Measurements from ENCODE around the gene CORO6. TPM values are rescaled to one million over a fixed set of nuclear protein-coding genes. Genes with fewer than 3 reads are reported as not detected.

The CORO6 gene
- total and polyA plus RNA-seq, 2 of the 13 experiments (the other 11 are each of a cell fraction or from before 2014, with no cell fraction given) = 0.42 to 0.82 TPM

- 0 out of 2 replicates have a peak, but pooled peaks have one; percentile 8 for TF ChIP-seq ZFY (CRISPR knock-in tag; IDR thresholded peaks at IDR 0.05)
- TF ChIP-seq, protein P1, sequence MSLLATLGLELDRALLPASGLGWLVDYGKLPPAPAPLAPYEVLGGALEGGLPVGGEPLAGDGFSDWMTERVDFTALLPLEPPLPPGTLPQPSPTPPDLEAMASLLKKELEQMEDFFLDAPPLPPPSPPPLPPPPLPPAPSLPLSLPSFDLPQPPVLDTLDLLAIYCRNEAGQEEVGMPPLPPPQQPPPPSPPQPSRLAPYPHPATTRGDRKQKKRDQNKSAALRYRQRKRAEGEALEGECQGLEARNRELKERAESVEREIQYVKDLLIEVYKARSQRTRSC (CRISPR knock-in tag; IDR thresholded peaks at IDR 0.05; ENCODE audit: low read depth) = no peak
- Histone ChIP-seq H3K9ac (ENCODE audit: insufficient read depth, low read depth, low read length) (no peak overlapping the region), H3K4me2 (ENCODE audit: low read depth, low read length) (peak overlapping the region; percentile 97), H3K4me1 (ENCODE audit: insufficient read depth, low read length) (peaks cover 51% of the 10 kb centered on the region), H3K4me3 (replicated peaks in 1 of 3; ENCODE audit: insufficient read depth in 1 of 3, low read depth in 2 of 3, low read length in 3 of 3) (peak overlapping the region in 2 of 3 experiments; percentile 31 to 75; a peak in 3 of 6 replicates), H3K27me3 (ENCODE audit: control insufficient read depth in 1 of 2, insufficient read depth in 2 of 2, low read length in 2 of 2) (peaks cover 0 to 55% of the 10 kb centered on the region in 2 experiments; a peak in 3 of 5 replicates), H2AFZ (ENCODE audit: low read length) (no peak overlapping the region), H3K27ac (ENCODE audit: extremely low read length, insufficient read depth, low read length) (no peak overlapping the region), H4K20me1 (ENCODE audit: insufficient read depth, low read length) (no peaks in the 10 kb centered on the region), H3K9me3 (ENCODE audit: low read length) (no peaks in the 10 kb centered on the region), H3K79me2 (ENCODE audit: insufficient read depth, low read length) (no peaks in the 10 kb centered on the region), H3K36me3 (replicated peaks in 1 of 2; ENCODE audit: control insufficient read depth in 1 of 2, insufficient read depth in 2 of 2, low read length in 2 of 2) (no peaks in the 10 kb centered on the region)
- FAIRE-seq (no peak), DNase-seq (ENCODE audit: low spot score) (no peak), ATAC-seq (no peak)
- in situ Hi-C loops (cut with HindIII; ENCODE audit: extremely low pct_ligation_motif_present, low pct_unique_long_range_greater_than_20kb) (loop anchor here (5.0 kb wide), 1 partner anchor 32 kb away; no protein-coding TSS in a partner anchor), intact Hi-C loops (cut with micrococcal nuclease; ENCODE audit: unreplicated experiment) (no loop called here)
- 28% methylated on average over 13 of the region's 16 CpGs for WGBS (ENCODE audit: low lambda C conversion rate)
- no TSS peak for BruUV-seq (replicated peaks)
- POLR2A ChIA-PET = interaction anchor here (1.0 to 1.5 kb wide), 5 partner anchors 14 to 146 kb away, joined by 3 to 9 read pairs (median 4); partner anchors contain the start of genes ABHD15 and ANKRD13B
- CTCF ChIA-PET (ENCODE audit: low intra/inter-chr PET ratio, low total read pairs) = interaction anchor here (2.3 kb wide), 1 partner anchor 35 kb away, joined by 13 read pairs; no protein-coding TSS in a partner anchor
Observed at GRCh38 chr17:29614349-29615047, 8.2 kb downstream of the CORO6 start.

DNA sequence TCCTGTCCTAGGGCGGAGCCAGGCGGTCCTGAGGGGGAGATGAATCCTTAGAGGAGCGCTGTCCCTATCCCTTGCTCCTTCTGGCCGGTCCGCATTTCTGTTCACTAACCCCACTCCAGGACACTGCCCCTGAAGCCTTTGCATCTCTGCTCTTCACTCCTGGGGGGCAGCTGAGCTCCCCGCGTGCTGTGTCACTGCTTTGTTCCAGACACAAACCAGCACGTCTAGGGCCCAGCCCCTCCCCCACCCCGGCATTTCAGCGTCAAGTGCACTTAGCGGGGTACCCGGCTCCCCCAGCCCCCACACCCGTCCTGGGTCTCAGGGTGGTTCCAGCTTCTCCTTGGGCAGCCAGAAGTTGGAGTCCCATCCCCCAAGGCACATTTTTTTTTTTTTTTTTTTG lies 8.9 kb downstream of the CORO6 start:
- no peak for FAIRE-seq
- CTCF ChIA-PET (ENCODE audit: low intra/inter-chr PET ratio, low total read pairs) = interaction anchor here (2.3 kb wide), 1 partner anchor 34 kb away, joined by 13 read pairs; no protein-coding TSS in a partner anchor

More for the DNA sequence above, 8.9 kb downstream of the CORO6 start:
- POLR2A ChIA-PET = interaction anchor here (0.7 to 1.1 kb wide), 4 partner anchors 22 to 46 kb away, joined by 3 to 4 read pairs (median 3); no protein-coding TSS in a partner anchor
- no peak for DNase-seq (ENCODE audit: low spot score)
- TF ChIP-seq, protein P2, sequence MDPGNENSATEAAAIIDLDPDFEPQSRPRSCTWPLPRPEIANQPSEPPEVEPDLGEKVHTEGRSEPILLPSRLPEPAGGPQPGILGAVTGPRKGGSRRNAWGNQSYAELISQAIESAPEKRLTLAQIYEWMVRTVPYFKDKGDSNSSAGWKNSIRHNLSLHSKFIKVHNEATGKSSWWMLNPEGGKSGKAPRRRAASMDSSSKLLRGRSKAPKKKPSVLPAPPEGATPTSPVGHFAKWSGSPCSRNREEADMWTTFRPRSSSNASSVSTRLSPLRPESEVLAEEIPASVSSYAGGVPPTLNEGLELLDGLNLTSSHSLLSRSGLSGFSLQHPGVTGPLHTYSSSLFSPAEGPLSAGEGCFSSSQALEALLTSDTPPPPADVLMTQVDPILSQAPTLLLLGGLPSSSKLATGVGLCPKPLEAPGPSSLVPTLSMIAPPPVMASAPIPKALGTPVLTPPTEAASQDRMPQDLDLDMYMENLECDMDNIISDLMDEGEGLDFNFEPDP (CRISPR knock-in tag; conservative IDR thresholded peaks at IDR 0.05) = 0 out of 2 replicates have a peak, but pooled peaks have one; percentile 16
- TF ChIP-seq SYNCRIP (IDR thresholded peaks at IDR 0.05; ENCODE audit: insufficient read depth, low read depth, low read length) = no peak
- no peak for TF ChIP-seq ZNF350 (CRISPR knock-in tag; IDR thresholded peaks at IDR 0.05; ENCODE audit: borderline replicate concordance, low read depth)
- TF ChIP-seq ZNF281 (CRISPR knock-in tag; IDR thresholded peaks at IDR 0.05; ENCODE audit: borderline replicate concordance) = 0 out of 2 replicates have a peak, but pooled peaks have one; percentile 16
- peak; percentile 32; the same call in 1 of the 2 replicates for TF ChIP-seq CAMTA2 (CRISPR knock-in tag; IDR thresholded peaks at IDR 0.05; ENCODE audit: borderline replicate concordance)
- no peaks in the 10 kb centered on the region for H3K36me3 ChIP-seq (replicated peaks in 1 of 2; ENCODE audit: control insufficient read depth in 1 of 2, insufficient read depth in 2 of 2, low read length in 2 of 2)
- no peak overlapping the region for H2AFZ ChIP-seq (ENCODE audit: low read length)
- H3K27me3 ChIP-seq (ENCODE audit: control insufficient read depth in 1 of 2, insufficient read depth in 2 of 2, low read length in 2 of 2) = peaks cover 1 to 49% of the 10 kb centered on the region in 2 experiments; a peak in 4 of 5 replicates
- 9% methylated on average over 13 of the region's 13 CpGs for WGBS (ENCODE audit: low lambda C conversion rate)
- no peak overlapping the region for H3K9ac ChIP-seq (ENCODE audit: insufficient read depth, low read depth, low read length)
- in situ Hi-C loops (cut with HindIII; ENCODE audit: extremely low pct_ligation_motif_present, low pct_unique_long_range_greater_than_20kb) = no loop called here
- no TSS peak for BruUV-seq (replicated peaks)
- H3K27ac ChIP-seq (ENCODE audit: extremely low read length, insufficient read depth, low read length) = no peak overlapping the region
- no peaks in the 10 kb centered on the region for H3K79me2 ChIP-seq (ENCODE audit: insufficient read depth, low read length)
- peak overlapping the region; percentile 25 to 75 (median 43); a peak in 5 of 6 replicates for H3K4me3 ChIP-seq (replicated peaks in 1 of 3; ENCODE audit: insufficient read depth in 1 of 3, low read depth in 2 of 3, low read length in 3 of 3)
- H4K20me1 ChIP-seq (ENCODE audit: insufficient read depth, low read length) = no peaks in the 10 kb centered on the region
- H3K4me2 ChIP-seq (ENCODE audit: low read depth, low read length) = peak overlapping the region; percentile 97
- no peaks in the 10 kb centered on the region for H3K9me3 ChIP-seq (ENCODE audit: low read length)
- intact Hi-C loops (cut with micrococcal nuclease; ENCODE audit: unreplicated experiment) = no loop called here
- peaks cover 51% of the 10 kb centered on the region for H3K4me1 ChIP-seq (ENCODE audit: insufficient read depth, low read length)
- no peak for ATAC-seq
